HepG2 (cell line): Measurements from ENCODE around the gene MRPS7. TPM values are rescaled to one million over a fixed set of nuclear protein-coding genes. Genes with fewer than 3 reads are reported as not detected.

Experiments
- DMAP1 ChIP-seq: IDR thresholded peaks from 2 replicates; pipeline ENCODE4 v1.6.1; 2016
- FOSL2 ChIP-seq: sonication (generic); formaldehyde crosslinking; IDR thresholded peaks from 2 replicates; pipeline ENCODE4 v1.4.0; 2020; ENCODE audit warnings: missing genetic modification reagents
- HOMEZ ChIP-seq: IDR thresholded peaks from 2 replicates; pipeline ENCODE4 v1.6.1; 2016; ENCODE audit warnings: low read depth
- LCORL ChIP-seq, 2 experiments: fragments of 450-650 bp in 1 of 2; sonication (generic) in 1 of 2; formaldehyde crosslinking in 1 of 2; IDR thresholded peaks; 2 replicates each; pipeline versions ENCODE4 v1.5.0 to v1.6.1; 2017 to 2020; ENCODE audit warnings: antibody characterized with exemption in 1 of 2, missing genetic modification reagents in 1 of 2
- MAF1 ChIP-seq: sonication (generic); formaldehyde crosslinking; IDR thresholded peaks from 2 replicates; pipeline ENCODE4 v1.5.0; 2020; ENCODE audit warnings: missing genetic modification reagents, borderline replicate concordance
- NFIC ChIP-seq: IDR thresholded peaks from 2 replicates; pipeline ENCODE4 v1.6.1; 2012; ENCODE audit warnings: mild to moderate bottlenecking, low read length, inconsistent platforms
- PATZ1 ChIP-seq: sonication (generic); formaldehyde crosslinking; IDR thresholded peaks from 2 replicates; pipeline ENCODE4 v1.4.0; 2020; ENCODE audit warnings: missing genetic modification reagents
- POLR2AphosphoS5 ChIP-seq: IDR thresholded peaks from 2 replicates; pipeline ENCODE4 v1.6.1; 2012; ENCODE audit warnings: low read depth, low read length
- RAD51 ChIP-seq: fragments of 450-650 bp; IDR thresholded peaks from 2 replicates; pipeline ENCODE4 v1.6.1; 2016; ENCODE audit warnings: borderline replicate concordance
- RFXANK ChIP-seq: IDR thresholded peaks from 2 replicates; pipeline ENCODE4 v1.6.1; 2016
- SRSF9 ChIP-seq: fragments of 200-400 bp; formaldehyde crosslinking; IDR thresholded peaks from 2 replicates; pipeline ENCODE4 v1.6.1; 2018; ENCODE audit warnings: borderline replicate concordance, mild to moderate bottlenecking, low read depth, low read length; ENCODE audit not compliant: insufficient read depth, poor library complexity, severe bottlenecking
- ZFAT ChIP-seq: sonication (generic); formaldehyde crosslinking; conservative IDR thresholded peaks from 2 replicates; pipeline ENCODE4 v1.8.1; 2023; ENCODE audit warnings: missing genetic modification reagents, inconsistent platforms
- ZFP36 ChIP-seq: fragments of 150-350 bp; IDR thresholded peaks from 2 replicates; pipeline ENCODE4 v1.6.1; 2018; ENCODE audit warnings: borderline replicate concordance, low read length, low read depth; ENCODE audit not compliant: partially characterized antibody
- ZIK1 ChIP-seq: sonication (generic); formaldehyde crosslinking; IDR thresholded peaks from 2 replicates; pipeline ENCODE4 v1.5.0; 2020; ENCODE audit warnings: mild to moderate bottlenecking, low read depth, missing genetic modification reagents, borderline replicate concordance
- ZNF546 ChIP-seq: sonication (generic); formaldehyde crosslinking; conservative IDR thresholded peaks from 2 replicates; pipeline ENCODE4 v1.8.1; 2023; ENCODE audit warnings: mild to moderate bottlenecking, missing genetic modification reagents
- ZNF557 ChIP-seq: sonication (generic); formaldehyde crosslinking; IDR thresholded peaks from 2 replicates; pipeline ENCODE4 v1.4.0; 2020; ENCODE audit warnings: missing genetic modification reagents
- ZNF567 ChIP-seq: sonication (generic); formaldehyde crosslinking; IDR thresholded peaks from 2 replicates; pipeline ENCODE4 v1.8.1; 2023; ENCODE audit warnings: mild to moderate bottlenecking, missing genetic modification reagents, borderline replicate concordance
- ZNF780A ChIP-seq: sonication (generic); formaldehyde crosslinking; IDR thresholded peaks from 2 replicates; pipeline ENCODE4 v1.8.0; 2022; ENCODE audit warnings: mild to moderate bottlenecking, missing genetic modification reagents, moderate library complexity
- polyA plus RNA-seq, 8 experiments: library from polyadenylated mRNA; depleted of rRNA in 3 of 8; stranded (reverse) in 7 of 8; unstranded in 1 of 8; fragments of >200 nt; fragmentation: Illumina TruSeq in 4 of 8; extraction: Trizol in 4 of 8; gene quantifications; 2 replicates each; pipeline versions ENCODE4 v1.2.1 to v1.2.3, GENCODE V29; 2011 to 2016; ENCODE audit warnings: low read depth in 4 of 8, missing spikeins in 1 of 8, mixed read lengths in 1 of 8; ENCODE audit not compliant: insufficient read depth in 1 of 8
- total RNA-seq, 5 experiments: library from RNA; depleted of rRNA; stranded (reverse); fragments of >200 nt; fragmentation: Illumina TruSeq; extraction: Trizol; gene quantifications; 2 replicates each; pipeline ENCODE4 v1.2.3, GENCODE V29; 2016; ENCODE audit warnings: low read depth in 1 of 5
- TF ChIP-seq, protein P1 (sequence below), 2 experiments: sonication (generic) in 1 of 2; formaldehyde crosslinking in 1 of 2; IDR thresholded peaks; 2 replicates each; pipeline versions ENCODE4 v1.4.0 to v1.6.1; 2016 to 2020; ENCODE audit warnings: borderline replicate concordance in 1 of 2, low read depth in 1 of 2, mild to moderate bottlenecking in 1 of 2, missing genetic modification reagents in 1 of 2
- TF ChIP-seq, protein P2 (sequence below): sonication (generic); formaldehyde crosslinking; IDR thresholded peaks from 2 replicates; pipeline ENCODE4 v1.5.0; 2020; ENCODE audit warnings: missing genetic modification reagents

MRPS7 gene
- total and polyA plus RNA-seq, 2 of the 13 experiments (the other 11 are each of a cell fraction or from before 2014, with no cell fraction given) = 97.0 to 162 TPM

GRCh38 chr17:75289115-75289831 is 27.6 kb downstream of the MRPS7 start, which contains the start of gene SLC25A19 (continued):
- TF ChIP-seq PATZ1 = peak; percentile 25; the same call in 1 of the 2 replicates
- no peak; the same call in 1 of the 2 replicates for TF ChIP-seq ZNF546 (CRISPR knock-in tag)
- no peak for TF ChIP-seq ZFAT (CRISPR knock-in tag)
- TF ChIP-seq ZNF557 (CRISPR knock-in tag) = no peak
- TF ChIP-seq, protein P1, sequence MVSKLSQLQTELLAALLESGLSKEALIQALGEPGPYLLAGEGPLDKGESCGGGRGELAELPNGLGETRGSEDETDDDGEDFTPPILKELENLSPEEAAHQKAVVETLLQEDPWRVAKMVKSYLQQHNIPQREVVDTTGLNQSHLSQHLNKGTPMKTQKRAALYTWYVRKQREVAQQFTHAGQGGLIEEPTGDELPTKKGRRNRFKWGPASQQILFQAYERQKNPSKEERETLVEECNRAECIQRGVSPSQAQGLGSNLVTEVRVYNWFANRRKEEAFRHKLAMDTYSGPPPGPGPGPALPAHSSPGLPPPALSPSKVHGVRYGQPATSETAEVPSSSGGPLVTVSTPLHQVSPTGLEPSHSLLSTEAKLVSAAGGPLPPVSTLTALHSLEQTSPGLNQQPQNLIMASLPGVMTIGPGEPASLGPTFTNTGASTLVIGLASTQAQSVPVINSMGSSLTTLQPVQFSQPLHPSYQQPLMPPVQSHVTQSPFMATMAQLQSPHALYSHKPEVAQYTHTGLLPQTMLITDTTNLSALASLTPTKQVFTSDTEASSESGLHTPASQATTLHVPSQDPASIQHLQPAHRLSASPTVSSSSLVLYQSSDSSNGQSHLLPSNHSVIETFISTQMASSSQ (IDR thresholded peaks at IDR 0.05; ENCODE audit: low read depth) = peak; percentile 50; the same call in 1 of the 2 replicates
- TF ChIP-seq, protein P1 (CRISPR knock-in tag; IDR thresholded peaks at IDR 0.05; ENCODE audit: borderline replicate concordance) = peak; percentile 42; the same call in 1 of the 2 replicates
- TF ChIP-seq RFXANK (CRISPR knock-in tag) = peak; percentile 74; the same call in 1 of the 2 replicates
- no peak; the same call in 1 of the 2 replicates for TF ChIP-seq ZIK1 (CRISPR knock-in tag)
- TF ChIP-seq SRSF9 = no peak
- no peak for TF ChIP-seq NFIC
- no peak for TF ChIP-seq LCORL (IDR thresholded peaks at IDR 0.05)
- TF ChIP-seq LCORL (CRISPR knock-in tag; IDR thresholded peaks at IDR 0.05) = peak; percentile 88
- TF ChIP-seq, protein P2, sequence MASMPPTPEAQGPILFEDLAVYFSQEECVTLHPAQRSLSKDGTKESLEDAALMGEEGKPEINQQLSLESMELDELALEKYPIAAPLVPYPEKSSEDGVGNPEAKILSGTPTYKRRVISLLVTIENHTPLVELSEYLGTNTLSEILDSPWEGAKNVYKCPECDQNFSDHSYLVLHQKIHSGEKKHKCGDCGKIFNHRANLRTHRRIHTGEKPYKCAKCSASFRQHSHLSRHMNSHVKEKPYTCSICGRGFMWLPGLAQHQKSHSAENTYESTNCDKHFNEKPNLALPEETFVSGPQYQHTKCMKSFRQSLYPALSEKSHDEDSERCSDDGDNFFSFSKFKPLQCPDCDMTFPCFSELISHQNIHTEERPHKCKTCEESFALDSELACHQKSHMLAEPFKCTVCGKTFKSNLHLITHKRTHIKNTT (CRISPR knock-in tag) = no peak
- TF ChIP-seq DMAP1 (CRISPR knock-in tag) = peak; percentile 89; the same call in 1 of the 2 replicates
- no peak; the same call in 1 of the 2 replicates for TF ChIP-seq HOMEZ
- no peak; the same call in none of the 2 replicates for TF ChIP-seq FOSL2
- peak; percentile 97 for TF ChIP-seq POLR2AphosphoS5
- peak; percentile 89 for TF ChIP-seq ZNF567 (CRISPR knock-in tag)
- no peak for TF ChIP-seq MAF1 (CRISPR knock-in tag)
- no peak; the same call in 1 of the 2 replicates for TF ChIP-seq ZNF780A
- TF ChIP-seq RAD51 = no peak
- TF ChIP-seq ZFP36 = no peak
